Activated CD4-positive, alpha-beta T cell treated with anti-CD3 and anti-CD28 coated beads, Interleukin-2, amount 50 U/mL, for 24 hours (primary cell): ENCODE results near the gene IFNK.
"Not testable (repeated sequence)": the region's sequence is repeated elsewhere in the genome, so short reads cannot be mapped to it uniquely, and the experiment has no call there.

Experiments
- DNase-seq, 2 donors: peaks; one replicate each; pipeline ENCODE4 v3.0.0-alpha.2; 2020; ENCODE audit warnings: low read depth in 1 of 2, low spot score in 1 of 2

The IFNK gene, protein sequence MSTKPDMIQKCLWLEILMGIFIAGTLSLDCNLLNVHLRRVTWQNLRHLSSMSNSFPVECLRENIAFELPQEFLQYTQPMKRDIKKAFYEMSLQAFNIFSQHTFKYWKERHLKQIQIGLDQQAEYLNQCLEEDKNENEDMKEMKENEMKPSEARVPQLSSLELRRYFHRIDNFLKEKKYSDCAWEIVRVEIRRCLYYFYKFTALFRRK

DNA sequence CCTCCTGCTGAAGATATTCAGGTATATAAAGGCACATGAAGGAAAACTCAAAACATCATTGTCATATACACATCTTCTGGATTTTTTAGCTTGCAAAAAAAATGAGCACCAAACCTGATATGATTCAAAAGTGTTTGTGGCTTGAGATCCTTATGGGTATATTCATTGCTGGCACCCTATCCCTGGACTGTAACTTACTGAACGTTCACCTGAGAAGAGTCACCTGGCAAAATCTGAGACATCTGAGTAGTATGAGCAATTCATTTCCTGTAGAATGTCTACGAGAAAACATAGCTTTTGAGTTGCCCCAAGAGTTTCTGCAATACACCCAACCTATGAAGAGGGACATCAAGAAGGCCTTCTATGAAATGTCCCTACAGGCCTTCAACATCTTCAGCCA lies at the start of gene IFNK:
TSS of gene IFNK (plus strand) at position 55 of the 400 bp plus-strand sequence. CDS start at position 102, 47 bp downstream.
- no peak for DNase-seq

DNA sequence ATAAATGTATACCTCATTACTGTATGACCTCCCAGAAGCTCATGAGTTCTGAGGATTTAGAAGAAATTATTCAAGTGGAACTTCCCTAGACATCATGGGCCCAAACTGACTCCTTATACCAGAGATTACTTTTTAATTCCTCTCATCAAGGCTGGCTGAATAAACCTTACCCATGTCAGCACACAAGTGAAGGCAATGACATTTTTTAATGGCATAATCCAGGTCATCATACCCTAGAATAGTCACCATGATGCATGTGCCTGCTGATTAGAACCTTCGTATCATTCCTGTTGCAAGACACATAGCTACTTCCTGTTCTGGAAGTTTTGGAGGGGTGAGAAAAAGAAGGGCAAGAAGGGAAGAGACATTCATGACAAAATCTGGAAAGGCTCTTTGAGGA lies 49.8 kb upstream of the IFNK start:
- no peak for DNase-seq

DNA sequence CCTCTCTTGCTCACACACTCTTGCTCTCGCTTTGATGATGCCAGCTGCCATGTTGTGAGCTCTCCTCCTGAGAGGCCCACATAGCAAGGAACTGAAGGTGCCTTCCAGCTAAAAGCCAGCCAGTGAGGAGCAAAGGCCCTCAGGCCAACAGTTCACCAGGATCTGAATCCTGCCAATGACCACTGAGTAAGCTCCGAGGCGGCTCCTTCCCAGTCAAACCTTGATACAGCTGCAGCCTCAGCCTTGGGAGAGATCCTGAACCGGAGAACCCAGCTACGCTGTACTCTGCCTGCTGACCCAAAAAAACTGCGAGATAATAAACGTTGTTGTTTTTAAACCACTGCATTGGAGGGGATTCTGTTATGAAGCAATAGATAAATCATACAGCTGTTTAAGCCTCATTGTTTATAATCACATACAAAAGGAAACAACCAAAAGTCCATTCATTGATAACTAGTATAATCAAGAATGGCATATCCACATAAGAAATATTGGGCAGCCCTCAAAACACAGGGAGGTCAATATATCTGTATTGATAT lies 49.0 kb upstream of the IFNK start:
- DNase-seq = no peak

DNA sequence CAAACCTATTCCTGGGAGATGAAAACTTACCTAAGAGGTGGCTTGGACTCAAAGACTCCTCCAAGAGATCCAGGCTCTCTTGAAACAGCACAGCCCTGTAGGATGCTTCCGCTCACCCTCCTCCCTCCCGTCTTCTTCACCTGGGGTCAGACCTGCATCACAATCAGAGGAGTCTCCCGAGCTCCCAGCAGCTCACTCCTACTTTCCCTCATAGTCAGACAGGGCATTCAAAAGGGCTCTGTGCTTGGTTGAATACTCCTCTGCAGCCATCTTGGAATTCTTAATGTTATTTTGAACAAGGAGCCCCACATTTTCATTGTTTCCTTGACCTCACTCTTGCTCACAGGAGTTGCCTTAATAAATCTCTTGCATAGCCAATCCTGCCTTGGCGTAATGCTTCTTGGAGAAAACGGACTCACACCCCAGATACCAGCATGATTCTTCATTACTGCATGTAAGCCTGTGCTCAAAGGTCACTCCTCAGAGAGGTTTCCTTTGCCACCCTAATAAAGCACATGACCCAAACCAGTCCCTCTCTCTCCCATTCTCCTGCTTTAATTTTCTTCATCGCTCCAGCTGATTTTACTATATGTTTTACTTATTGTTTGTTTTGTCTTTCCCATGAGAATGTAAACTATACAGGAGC lies 47.1 kb upstream of the IFNK start:
- DNase-seq = no peak

DNA sequence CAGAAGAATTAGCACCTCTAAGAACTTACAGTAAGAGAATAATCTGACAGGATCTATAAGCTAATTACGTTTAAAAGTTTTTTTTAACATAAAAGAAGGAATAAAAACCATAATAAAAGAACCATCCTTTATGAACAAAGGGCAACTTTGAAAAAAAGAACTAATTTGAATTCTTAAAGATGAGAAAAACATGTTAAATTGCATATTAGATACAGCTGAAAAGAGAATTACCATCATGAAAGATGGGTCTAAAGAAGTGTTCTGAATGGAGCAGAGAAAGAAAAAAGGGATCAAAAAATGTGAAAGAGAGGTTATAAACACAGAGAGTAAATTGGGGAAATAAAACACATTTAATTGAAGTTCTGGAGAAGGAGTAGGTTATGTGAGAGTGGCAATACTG lies 45.8 kb upstream of the IFNK start:
- DNase-seq = no peak

DNA sequence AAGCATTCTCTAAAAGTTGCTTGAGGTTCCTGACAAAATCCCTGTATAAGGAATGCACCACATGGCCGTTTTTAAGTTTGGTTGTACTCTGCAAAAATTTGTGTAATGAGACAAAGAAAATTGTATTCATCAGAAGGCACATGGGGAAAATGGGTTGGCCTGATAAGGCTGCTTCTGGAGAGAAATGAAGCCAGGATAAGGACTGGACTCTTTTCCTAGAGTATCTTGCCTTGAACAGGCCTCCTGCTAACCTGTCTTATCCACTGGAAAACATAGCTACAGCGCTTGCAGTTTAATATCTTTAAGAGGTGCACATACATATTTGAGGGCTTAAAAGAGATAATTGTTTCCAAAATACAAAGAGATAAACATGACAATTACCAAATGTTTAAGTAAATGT lies 41.4 kb upstream of the IFNK start:
- no peak for DNase-seq

DNA sequence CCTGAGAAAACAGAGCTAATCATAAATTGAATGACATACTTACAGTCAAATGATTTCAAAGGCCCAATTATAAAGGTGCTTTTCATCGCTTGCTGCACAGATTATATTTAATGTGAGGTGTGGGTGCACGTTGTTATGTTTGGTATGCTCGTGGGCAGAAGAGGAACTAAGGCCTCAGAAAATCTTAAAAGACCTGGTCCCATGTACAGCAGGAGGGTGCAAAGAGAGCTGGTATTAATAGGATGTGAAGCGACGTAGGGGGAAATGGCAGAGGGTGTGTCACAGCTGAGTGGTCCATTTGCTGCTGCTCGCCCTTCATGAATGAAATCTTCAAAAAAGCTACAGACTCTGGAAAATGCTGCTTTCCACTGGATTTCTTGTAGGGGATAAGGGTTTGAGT lies 40.5 kb upstream of the IFNK start:
- DNase-seq = no peak

DNA sequence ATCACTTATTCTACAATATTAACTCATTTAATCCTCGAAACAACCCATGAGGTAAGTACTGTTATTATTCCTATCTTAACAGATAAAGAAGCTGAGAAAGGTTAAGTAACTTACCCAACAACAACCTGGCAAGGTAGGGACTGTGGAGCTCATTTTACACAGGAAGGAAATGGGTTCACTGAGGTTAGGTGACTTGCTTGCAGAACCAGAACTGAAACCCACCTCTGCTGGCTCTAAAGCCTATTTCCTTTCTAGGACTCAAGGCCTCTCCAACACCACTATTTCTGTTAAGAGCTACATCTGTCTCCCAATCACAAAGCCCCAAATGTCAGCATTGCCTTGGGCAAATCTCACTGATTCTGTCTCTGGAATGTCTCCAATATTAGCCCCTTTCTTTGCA lies 38.9 kb upstream of the IFNK start:
- no peak for DNase-seq

DNA sequence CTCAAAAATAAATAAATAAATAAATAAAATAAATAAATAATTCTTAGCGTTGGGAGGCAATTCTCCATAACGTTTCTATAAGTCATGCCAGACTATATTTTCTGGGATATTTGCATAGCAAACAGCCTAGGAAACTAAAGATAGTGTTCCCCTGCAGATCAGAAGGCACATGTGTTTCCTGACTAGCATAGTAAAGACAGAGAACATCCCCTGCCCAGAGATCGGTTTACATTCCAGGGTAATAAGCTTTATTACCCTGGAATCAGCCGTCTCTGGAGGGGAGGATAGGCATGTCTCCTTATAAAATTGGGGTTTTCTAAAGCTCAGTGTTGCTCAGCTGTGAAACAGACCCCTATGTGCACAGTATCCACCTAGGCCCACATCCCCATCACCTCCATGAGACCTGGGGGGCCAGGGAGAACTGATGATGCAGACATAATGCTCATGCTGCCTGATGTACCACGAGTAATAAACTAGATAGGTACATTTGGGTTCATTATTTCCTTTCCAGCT lies 36.9 kb upstream of the IFNK start:
- DNase-seq = no peak

DNA sequence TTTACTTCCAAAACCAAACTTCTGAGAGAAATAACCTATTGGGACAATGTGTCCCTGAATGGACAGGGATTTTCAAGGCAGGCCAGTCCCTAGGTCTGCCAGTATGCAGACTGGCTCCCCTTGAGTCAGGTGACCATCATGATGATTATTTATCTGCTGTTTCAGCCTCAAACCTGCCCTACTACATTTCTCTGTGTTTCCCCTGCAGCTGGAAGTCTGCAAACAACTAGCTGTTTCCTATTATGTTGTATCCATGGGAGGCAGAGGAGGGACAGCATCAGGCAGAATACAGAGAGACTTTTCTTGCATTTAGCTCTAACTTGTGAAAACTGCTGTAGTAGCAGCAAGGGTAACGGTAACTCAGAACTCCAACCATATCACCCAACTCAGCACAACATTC lies 36.2 kb upstream of the IFNK start:
- no peak for DNase-seq

DNA sequence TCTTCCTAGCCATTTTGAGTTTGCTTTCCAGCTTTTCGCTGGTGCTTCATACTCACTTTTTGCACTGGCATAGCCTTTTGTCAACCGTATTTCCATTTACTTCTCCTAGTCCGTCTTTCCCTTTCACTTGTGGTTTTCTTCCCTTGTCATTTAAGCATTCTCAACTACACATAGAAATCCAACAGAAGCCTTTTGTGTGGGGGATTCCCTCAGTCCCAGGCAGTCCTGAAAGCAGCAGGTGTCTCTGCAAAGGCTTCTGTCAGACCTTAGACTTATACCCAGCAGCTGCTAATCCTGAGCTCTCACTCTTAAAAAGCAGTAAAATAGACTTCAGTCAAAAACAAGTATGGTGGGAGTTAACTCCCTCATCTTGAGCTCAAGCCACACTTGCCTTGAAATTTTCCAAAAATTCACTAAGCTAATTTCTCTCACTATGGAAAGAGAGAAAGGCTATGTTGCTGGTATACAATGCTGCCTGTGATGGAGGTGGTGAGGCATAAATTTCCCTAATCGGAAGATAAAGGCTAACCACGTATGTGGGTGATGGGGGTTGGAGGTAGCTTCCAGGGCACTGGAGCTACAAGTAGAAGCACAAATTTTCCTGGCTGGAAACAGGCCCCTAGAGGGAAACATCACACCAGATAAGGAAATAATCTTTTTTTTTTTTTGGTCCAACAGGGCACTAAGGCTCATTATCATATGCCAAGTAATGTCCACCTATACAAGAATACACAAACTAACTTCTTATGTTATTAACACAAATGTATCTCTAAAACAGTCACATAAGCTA lies 34.8 kb upstream of the IFNK start:
- no peak for DNase-seq

DNA sequence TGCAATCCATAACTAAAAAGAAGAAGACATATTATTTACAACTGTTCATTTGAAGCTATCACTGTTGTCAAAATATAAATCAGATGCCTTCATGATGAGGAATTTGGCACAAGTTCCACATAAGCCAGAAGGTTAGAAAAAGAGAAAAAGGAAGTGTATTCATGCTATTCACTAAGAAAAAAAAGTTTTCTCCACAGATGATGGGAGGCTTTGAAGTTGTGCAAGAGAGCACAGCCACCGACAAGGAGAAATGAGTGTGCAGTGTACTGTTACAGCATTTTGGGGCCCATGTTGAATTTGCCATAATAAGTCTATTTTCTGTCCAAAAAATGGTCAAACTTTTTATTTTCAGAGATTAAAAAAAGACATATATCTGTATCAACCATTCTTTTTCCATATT lies 32.9 kb upstream of the IFNK start:
- DNase-seq = no peak

DNA sequence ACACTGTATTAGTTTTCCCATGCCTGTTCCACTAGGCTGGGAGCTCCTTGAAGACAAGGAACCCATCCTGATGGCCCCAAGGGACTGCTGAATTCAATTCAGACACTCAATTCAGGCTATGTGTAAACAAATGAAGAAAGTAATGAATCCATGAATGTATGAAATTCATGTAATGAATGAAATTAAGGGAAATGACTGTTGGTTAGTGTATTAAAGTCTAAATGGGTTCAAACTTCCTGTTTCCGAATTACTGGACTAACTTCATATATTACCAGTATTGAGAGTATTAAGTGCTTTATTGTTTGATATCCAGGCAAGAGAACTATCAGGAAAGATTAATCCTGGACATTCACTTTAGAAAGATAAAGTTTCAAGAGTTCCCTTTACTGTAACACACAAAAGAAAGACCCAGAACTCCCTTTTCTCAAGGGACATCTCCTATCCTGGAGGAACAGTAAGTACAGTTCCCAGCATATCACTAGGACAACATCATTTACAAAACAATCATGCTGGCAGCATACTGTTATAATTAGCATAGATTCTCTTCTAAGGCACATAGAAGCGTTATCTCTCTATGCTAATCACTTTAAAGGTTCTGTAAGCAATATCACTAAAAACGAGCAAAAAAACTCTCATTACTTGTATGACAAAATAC lies 28.5 kb upstream of the IFNK start:
- no peak for DNase-seq

DNA sequence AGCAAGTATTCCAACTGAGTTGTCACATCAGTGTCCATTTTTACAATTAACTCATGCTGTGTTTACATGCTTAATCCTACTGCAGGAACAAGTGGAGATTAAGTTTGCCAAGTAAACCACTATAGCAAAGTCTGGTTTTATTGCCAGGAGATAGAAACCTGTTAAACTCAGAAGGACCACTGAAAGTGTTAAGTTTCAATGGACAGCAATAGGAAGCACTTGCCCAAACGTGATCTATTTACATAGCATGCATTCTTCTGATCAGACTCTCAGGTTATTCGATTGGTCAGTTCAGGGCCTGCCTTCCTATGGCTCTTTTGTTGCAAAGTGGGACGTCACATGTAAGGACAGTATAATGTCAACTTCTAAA lies 28.0 kb upstream of the IFNK start:
- DNase-seq = no peak

DNA sequence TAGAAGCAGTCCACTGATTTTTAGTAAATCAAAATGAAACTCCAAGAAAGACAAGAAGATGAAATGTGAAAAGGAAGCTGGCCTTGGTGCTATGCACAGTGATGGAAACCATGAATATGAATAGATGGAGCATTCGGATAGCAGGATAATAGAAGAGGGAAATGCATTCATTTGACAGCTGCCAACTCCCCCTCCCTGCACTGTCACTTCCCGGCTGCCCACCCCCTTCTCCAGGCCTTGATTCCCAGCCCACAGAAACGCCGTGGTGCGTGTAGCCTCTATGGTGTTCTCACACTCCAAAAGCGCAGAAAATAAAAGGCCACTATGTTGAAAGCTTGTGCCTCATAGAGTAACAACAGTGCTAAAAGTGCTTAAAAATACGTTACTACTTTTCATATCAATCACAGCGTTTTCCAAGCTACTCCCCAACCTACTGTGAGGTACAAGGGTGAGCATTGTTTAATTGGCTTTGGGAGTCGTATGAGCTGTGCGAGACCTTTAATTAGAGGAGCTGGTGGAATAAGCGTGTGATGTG lies 26.1 kb upstream of the IFNK start:
- no peak for DNase-seq

DNA sequence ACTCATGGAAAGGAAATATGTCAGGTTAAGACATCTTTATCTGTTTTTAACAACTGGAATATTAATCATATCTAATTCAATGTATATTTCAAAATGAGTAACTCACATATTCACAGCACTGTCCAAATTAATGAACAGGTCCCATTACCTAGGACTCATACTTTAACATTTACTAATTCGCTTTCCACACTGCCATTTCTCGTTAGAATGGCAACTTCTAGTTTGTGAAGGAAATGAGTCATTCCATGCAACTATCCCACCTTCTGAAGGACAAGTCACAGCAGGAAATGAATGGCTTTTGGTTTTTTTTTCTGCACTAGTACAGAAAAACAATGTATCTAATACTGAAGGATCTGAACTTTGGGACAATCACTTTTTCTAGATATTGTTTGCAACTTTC lies 24.6 kb upstream of the IFNK start:
- DNase-seq = no peak

DNA sequence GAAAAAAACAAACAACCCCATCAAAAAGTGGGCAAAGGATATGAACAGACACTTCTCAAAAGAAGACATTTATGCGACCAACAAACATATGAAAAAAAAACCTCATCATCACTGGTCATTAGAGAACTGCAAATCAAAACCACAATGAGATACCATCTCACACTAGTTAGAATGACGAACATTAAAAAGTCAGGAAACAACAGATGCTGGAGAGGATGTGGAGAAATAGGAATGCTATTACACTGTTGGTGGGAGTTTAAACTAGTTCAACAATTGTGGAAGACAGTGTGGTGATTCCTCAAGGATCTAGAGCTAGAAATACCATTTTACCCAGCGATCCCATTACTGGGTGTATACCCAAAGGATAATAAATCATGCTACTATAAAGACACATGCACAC lies 23.2 kb upstream of the IFNK start:
- DNase-seq = not testable (repeated sequence)

DNA sequence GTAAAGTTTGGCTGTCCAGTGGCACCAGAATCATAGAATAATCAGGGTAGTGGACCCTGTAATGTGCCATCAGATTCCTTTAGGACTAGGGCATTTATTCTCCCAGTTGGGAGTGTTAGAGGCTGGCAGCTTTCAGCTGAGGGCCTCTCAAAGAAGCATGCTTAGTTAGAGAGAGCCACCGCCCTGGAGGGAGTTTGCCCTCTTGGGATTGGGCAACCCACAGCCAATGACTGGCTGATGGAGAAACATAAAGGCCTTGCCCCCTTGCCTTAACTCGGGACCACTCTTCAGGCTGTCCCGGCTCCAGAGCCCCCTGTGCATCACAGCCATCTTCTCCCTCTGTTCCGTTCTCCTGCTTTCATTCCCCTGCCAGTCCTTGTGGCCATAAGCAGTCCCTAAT lies 20.5 kb upstream of the IFNK start:
- DNase-seq = no peak

DNA sequence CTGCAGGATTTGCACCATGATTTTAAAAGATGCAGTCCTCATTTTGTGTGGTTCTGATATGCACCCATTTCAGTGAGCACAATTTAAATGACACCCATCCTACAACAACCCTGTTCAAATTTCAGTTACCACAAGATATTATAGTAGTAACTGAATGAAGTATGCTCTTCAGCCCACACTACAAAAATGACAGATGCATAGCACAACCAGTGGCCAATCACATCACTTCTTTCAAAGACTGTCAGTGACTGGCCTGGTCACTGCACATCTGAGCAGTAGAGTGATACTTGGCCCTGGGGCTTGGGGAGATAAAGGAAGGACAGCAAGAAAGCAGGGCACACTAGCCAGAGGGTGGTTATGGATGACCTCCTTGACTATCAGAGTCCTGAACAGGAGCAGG lies 19.8 kb upstream of the IFNK start:
- no peak for DNase-seq

DNA sequence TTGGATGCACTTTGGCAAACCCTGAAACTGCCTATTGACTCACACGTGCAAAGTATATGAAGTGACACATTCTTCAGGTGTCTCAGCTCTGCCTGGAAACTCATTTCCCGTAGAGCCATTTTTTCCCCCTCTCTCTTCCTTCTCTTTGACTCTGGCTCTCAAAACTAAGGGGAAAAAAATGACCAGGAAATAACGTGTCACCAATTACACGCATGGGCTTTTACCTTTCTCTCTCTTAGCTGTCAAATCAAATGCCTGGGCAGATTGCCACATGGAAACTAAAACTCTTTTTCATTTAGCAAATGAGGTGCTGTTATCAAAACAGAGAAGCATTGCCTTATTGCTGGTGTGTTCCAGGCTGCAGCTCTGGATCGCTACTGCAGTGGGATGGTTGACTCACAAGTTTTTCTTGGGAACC lies 18.3 kb upstream of the IFNK start:
- DNase-seq = no peak

DNA sequence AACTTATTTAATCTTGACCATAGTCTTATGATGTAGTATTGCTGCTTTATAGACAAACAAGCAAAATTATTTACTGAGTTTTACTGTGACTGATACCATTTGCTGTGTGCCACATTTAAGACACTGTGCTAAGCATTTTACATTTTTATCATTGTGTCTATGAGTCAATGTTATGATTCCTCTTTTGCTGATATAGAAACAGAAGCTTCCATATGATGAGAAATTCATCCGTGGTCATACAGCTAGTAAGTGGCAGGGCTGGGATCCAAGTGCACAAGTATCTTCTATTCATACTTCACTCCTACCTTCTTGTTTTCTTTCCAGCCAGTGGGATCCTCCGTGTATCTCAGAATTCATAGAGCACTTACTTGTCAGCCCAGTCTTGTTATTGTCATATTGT lies 17.1 kb upstream of the IFNK start:
- no peak for DNase-seq
